ENCODE data around the gene DHFR2.
"Not testable (repeated sequence)": the region's sequence is repeated elsewhere in the genome, so short reads cannot be mapped to it uniquely, and the experiment has no call there.

DHFR2 gene

DNA sequence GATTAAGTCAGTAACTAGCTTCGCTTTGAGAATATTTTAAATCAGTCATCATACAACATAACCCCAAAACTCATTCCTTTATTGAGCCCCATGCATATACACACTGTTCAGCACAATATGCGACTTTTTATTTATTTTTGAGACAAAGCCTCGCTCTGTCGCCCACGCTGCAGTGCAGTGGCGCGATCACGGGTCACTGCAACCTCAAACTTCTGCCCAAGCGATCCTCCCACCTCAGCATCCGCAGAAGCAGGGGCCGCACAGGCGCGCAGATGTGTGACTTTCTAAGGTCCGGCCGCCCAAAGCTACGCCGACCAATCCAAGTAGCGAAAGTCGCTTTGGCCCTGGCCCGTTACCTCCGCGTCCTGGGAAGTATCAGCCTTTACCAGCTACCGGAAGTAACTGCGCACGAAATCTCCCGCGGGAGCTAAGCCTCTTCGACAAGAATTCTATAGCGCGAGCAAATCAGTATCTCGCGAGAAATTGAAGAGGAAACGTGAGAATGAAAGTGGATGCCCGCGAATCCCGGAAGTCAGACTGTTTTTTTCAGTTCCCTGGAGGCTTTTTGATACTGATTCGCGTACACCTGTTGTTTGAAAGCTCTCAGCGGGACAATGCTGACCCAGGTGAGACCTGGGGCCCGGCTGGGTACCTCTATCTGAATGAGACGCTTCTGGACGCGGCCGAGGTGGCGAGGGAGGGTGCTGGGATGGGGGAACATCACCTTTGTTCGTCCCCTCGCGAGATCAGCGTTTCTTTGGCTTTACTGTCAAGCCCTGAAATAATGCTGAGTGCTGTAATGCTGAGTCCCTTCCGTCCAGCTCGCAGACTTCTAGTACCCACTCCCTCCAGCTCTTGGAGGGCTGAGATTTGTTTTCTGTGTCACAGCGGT lies at the start of gene DHFR2, which contains the start of gene NSUN3:
TSS of gene DHFR2 (minus strand) at position 404 of the 892 bp plus-strand sequence. CDS start 1,405 bp downstream, outside the sequence.
TSS of gene NSUN3 (plus strand) at position 549 of the 892 bp plus-strand sequence. CDS start at position 615, 66 bp downstream.
- peak; percentile 86 to 87 for DNase-seq

DNA sequence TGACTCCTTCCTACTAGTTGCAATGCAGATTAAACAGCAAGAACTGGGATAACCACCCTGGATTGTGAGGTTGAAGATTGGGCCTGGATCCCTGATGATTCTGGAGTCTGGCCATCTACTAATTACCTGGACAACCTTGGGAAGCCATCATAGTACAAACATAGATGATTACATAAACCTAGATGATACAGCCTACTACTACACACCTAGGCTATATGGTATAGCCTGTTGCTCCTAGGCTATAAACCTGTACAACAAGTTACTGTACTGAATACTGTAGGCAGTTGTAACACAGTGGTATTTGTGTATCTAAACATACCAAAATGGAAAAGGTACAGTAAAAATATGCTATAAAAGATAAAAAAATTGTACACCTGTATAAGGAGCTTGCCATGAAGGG lies 48.1 kb upstream of the DHFR2 start:
- DNase-seq = no peak

GRCh38 chr3:94110232-94110631 lies 47.5 kb upstream of the DHFR2 start:
- DNase-seq = not testable (repeated sequence)

- DNase-seq = no peak
These were observed 43.6 kb upstream of the DHFR2 start for GRCh38 chr3:94106268-94106667.

DNA sequence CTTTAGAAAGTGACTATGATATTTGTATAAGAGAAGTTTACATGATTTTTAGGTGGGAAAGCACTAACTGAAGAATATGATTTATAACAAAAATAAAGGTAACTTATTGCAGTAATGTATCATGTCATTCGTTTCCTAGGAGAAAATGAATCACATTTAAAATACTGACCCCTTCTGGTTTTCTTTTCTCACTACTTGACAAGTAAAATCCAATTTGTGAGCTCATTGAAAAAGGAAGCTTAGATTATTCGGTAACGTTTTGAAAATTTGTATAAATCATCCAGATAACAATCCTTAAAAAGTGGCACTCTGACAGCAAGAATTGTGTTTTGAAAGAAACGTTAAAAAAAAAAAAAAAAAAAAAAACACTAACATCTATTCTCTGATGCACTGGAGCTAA lies 39.1 kb upstream of the DHFR2 start:
- DNase-seq = no peak

- DNase-seq = no peak
These were observed 36.6 kb upstream of the DHFR2 start for GRCh38 chr3:94099311-94099710.

DNA sequence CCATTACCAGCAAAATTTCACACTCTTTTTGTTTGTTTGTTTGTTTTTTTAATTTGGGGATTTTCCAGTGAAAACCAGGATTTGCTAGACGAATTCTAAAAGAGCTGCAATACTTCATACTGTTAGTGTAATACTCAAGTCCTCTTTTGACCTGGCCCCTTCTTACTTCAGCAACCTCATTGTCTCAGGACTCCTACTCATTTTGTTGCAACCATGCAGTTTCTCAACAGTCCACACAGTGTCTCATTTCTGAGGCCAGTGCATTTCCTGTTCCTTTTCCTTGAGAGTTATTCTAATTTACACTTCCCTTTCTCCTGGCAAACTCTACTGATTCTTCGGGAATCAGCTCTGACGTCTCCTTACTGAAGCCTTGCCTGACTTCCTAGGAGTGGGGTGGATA lies 35.7 kb upstream of the DHFR2 start:
- no peak for DNase-seq

- DNase-seq = no peak
These were observed 32.4 kb upstream of the DHFR2 start for GRCh38 chr3:94095111-94095510.

DNA sequence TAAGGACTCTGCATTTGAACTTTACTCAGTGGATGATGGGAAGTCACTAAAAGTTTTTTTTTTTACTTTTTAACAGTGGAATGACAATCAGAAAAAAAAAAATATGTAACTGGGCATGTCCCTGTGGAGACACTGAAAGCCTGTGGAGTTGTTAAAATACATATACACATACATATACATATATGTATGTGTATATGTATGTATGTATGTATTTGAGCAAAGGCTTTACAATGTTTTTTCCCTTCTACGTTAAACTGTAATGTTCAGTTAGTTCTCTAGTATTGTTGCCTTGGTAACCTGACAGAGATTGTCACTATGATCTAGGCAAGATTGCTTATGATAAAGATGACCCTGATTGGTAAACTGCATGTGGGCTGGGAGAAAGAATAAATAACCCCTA lies 30.4 kb upstream of the DHFR2 start:
- DNase-seq = no peak

DNA sequence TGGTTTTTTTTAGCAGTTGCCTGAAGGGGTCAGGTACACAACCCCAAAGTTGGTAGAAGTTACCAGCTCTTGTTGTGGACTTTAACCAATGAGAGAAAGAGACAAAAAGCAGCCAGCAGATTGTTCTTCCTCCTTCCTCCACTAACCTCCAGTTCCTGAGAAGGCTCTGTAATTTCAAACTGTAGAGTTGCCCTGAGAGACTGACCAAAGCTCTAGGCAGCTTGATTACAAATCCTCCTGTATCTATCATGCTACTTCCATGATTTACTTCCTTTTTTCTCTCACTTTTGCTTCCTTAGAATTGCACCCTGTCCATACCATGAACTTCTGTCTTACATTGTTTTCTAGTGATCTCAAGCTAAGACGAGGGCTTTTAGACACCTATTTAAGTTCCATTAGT lies 29.4 kb upstream of the DHFR2 start:
- no peak for DNase-seq

DNA sequence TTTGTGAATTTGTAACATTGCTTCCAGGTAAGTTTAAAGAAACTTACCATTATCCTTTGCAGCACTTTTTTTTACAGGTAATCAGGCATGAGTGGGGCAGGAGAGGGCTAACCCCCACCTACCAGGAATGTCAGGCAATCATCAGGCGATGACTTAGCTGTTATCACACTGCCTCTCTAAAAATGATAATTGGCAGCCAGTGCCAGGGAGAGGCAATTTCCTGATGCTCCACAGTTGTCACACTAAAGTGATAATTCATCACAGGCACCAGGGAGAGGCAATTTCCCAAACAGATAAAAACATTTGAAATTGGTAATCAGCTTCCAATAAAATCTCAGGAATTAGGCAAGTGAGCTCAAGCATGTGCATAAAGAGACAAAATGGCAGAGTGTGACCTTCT lies 26.4 kb upstream of the DHFR2 start:
- DNase-seq = no peak

DNA sequence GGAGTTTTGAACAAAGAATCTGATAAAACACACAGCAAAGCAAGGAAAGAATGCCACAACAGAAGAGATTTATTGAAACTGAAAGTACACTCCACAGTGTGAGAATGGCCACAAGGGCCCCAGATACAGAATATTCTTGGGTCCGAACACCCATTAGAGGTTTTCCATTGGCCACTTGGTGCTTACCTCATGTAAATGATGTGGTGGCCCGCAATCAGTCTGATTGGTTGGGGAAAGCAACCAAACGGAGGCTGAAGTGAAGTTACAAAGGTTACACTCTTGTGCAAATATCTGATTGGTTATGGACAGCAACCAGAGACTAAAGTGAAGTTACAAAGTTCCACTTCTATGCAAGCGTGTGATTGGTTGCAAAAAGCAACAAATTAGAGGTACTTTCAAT lies 20.5 kb upstream of the DHFR2 start:
- DNase-seq = no peak

- no peak for DNase-seq
These were observed 19.7 kb upstream of the DHFR2 start for GRCh38 chr3:94082391-94082937.

- DNase-seq = no peak
These were observed 19.2 kb upstream of the DHFR2 start for GRCh38 chr3:94081884-94082283.

DNA sequence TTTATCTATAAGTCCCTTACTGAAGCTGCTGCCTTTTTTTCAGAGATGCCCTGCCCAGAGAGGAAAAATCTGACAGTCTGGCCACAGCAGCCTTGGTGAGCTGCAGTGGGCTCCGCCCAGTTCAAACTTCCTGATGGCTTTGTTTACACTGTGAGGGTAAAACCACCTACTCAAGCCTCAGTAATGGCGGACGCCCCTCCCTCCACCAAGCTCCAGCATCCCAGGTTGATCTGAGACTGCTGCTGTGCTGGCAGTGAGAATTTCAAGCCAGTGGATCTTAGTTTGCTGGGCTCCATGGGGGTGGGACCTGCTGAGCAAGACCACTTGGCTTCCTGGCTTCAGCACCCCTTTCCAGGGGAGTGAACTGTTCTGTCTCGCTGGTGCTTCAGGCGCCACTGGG lies 17.8 kb upstream of the DHFR2 start:
- not testable (repeated sequence) for DNase-seq

DNA sequence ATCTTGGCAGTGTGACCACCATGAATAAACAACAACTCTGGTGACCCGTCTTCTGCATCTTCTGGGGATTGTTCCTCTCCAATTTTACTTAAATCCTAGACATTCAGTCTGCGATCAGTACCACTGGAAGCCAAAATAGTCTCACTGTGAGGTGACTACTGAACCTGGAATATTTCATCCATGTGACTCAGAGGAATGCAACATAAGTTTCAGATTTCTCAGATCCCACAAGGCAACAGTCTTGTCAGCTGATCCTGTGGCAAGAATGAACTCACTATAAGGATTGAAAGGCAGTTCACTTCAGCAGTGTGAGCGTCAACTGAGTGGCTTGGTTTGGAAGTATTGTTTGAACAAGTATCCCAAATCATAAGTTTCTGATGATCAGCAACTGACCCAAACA lies 13.3 kb upstream of the DHFR2 start:
- DNase-seq = no peak

GRCh38 chr3:94071713-94072284 lies 9.1 kb upstream of the DHFR2 start:
- DNase-seq = no peak

GRCh38 chr3:94070341-94070911 lies 7.7 kb upstream of the DHFR2 start:
- no peak for DNase-seq

DNA sequence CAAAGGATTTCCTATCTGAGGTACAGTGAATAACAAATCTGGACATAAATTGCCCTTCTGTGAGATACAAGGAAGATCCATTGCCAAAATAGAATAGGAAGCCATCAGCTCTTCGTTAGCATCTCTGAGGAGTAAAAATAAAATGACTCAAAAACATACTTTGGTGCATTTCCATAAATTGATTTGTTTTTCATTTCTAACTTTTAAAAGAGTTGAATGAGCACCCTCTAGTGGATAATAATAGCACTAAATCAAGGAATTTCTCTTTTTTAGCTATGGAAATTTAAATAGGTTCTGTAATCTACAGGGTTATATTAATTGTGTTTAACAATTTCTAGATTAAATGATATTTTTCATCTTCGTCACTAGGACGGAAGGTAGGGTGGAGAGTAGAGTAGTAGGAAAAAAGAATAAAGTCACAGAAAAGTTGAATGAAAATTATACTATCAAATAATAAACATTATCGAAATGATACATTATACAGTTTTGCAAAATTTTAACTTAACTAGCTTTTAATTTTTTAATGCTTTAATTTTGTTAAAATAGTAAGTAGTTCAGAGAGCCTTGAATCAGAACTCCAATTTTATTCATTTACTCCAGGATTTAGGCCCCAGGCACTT lies 6.6 kb upstream of the DHFR2 start:
- DNase-seq = no peak

- DNase-seq = no peak
These were observed 4.1 kb upstream of the DHFR2 start for GRCh38 chr3:94066506-94067500.

DNA sequence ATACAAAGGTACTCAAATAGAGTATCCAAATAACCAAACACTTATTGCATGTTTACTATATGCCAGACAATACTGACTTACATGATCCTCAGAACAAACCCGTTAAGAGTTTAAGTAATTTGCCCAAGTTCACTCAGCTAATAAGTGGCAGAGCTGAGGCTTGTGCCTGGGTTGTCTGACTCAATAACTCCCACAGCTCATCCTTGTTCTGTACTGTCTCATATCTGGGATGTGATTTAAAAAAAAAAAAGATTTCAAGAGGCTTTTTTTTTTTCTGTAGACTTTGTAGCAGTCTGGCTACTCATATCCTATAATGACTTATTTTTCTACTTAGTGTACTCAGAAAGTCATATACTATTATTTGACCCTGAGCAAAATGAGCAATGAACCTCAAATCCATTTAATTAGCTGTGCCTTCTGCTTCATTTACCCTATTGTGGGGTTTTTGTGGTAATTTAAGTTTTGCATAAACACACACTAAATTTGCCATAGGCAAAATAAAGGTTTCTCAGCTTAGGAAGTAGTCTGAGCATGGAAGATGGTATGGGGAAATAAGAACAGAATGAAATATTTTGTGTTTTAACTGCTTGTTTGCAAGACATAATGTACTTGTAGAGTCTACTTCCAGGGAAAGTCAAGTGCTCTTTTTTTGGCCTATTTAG lies 3.2 kb upstream of the DHFR2 start:
- DNase-seq = no peak

Data from activated T-cell treated with anti-CD3 and anti-CD28 coated beads, Interleukin-2, amount 50 U/mL, for 48 hours (primary cell).